ENCODE measurements around the gene SIM1. TPM values are rescaled to one million over a fixed set of nuclear protein-coding genes. Genes with fewer than 3 reads are reported as not detected.

The SIM1 gene
- total RNA-seq, 1 experiment from 2014 or later: not detected

GRCh38 chr6:100472674-100473073, 8.0 kb upstream of the SIM1 start:
- no peak for TF ChIP-seq POLR2AphosphoS5 (IDR thresholded peaks at IDR 0.05; ENCODE audit: low read depth, low read length)
- no peak for TF ChIP-seq REST (IDR thresholded peaks at IDR 0.05; ENCODE audit: insufficient read depth in 1 of 2, low read depth in 2 of 2, low read length in 1 of 2)
- no peak for TF ChIP-seq TCF7L2 (IDR thresholded peaks at IDR 0.05; ENCODE audit: low read depth, low read length)
- TF ChIP-seq CTCF (IDR thresholded peaks at IDR 0.05): no peak
- TF ChIP-seq SIN3A (IDR thresholded peaks at IDR 0.05; ENCODE audit: borderline replicate concordance, insufficient read depth, low read depth, low read length): no peak
- intact Hi-C loops (cut with micrococcal nuclease; ENCODE audit: unreplicated experiment) (no loop called here), in situ Hi-C loops (cut with HindIII; ENCODE audit: low pct_unique_long_range_greater_than_20kb, low sequenced_read_pairs) (no loop called here)
- Histone ChIP-seq H3K36me3 (ENCODE audit: control insufficient read depth, insufficient read depth, low read length) (no peaks in the 10 kb centered on the region), H3K4me1 (ENCODE audit: control insufficient read depth, insufficient read depth, low read length) (no peaks in the 10 kb centered on the region), H3K27ac (ENCODE audit: low read length) (no peak overlapping the region), H3K27me3 (ENCODE audit: control insufficient read depth, insufficient read depth, low read length) (no peaks in the 10 kb centered on the region), H3K9me3 (ENCODE audit: control insufficient read depth, insufficient read depth, low read depth, low read length) (no peaks in the 10 kb centered on the region), H3K4me3 (ENCODE audit: low read depth in 2 of 2, low read length in 2 of 2) (no peak overlapping the region)
- POLR2A ChIA-PET: no interaction called here
- CTCF ChIA-PET: no interaction called here
- no peak for DNase-seq (ENCODE audit: low read depth, low spot score)
- ATAC-seq: no peak
- no TSS peak for BruUV-seq (replicated peaks)

- intact Hi-C loops (cut with micrococcal nuclease; ENCODE audit: unreplicated experiment): no loop called here
- POLR2A ChIA-PET: no interaction called here
Measured at GRCh38 chr6:100470422-100471120, 5.8 kb upstream of the SIM1 start.

More at GRCh38 chr6:100470422-100471120, 5.8 kb upstream of the SIM1 start:
- no peak for ATAC-seq
- Histone ChIP-seq H3K4me3 (ENCODE audit: low read depth in 2 of 2, low read length in 2 of 2) (no peak overlapping the region), H3K27me3 (ENCODE audit: control insufficient read depth, insufficient read depth, low read length) (no peaks in the 10 kb centered on the region), H3K27ac (ENCODE audit: low read length) (no peak overlapping the region), H3K36me3 (ENCODE audit: control insufficient read depth, insufficient read depth, low read length) (no peaks in the 10 kb centered on the region), H3K4me1 (ENCODE audit: control insufficient read depth, insufficient read depth, low read length) (no peaks in the 10 kb centered on the region), H3K9me3 (ENCODE audit: control insufficient read depth, insufficient read depth, low read depth, low read length) (no peaks in the 10 kb centered on the region)
- CTCF ChIA-PET: no interaction called here
- no peak for DNase-seq (ENCODE audit: low read depth, low spot score)
- TF ChIP-seq POLR2AphosphoS5 (IDR thresholded peaks at IDR 0.05; ENCODE audit: low read depth, low read length) (no peak), TCF7L2 (IDR thresholded peaks at IDR 0.05; ENCODE audit: low read depth, low read length) (no peak), SIN3A (IDR thresholded peaks at IDR 0.05; ENCODE audit: borderline replicate concordance, insufficient read depth, low read depth, low read length) (no peak), REST (IDR thresholded peaks at IDR 0.05; ENCODE audit: insufficient read depth in 1 of 2, low read depth in 2 of 2, low read length in 1 of 2) (no peak), CTCF (IDR thresholded peaks at IDR 0.05) (no peak)
- in situ Hi-C loops (cut with HindIII; ENCODE audit: low pct_unique_long_range_greater_than_20kb, low sequenced_read_pairs): no loop called here
- BruUV-seq (replicated peaks): no TSS peak

All from Panc1 (cell line).